ENCODE data around the gene ABCF2. TPM values are rescaled to one million over a fixed set of nuclear protein-coding genes. Genes with fewer than 3 reads are reported as not detected.
A peak's percentile ranks its signal among the peaks of the same experiment; 100 is the strongest.

Gene ABCF2
- total RNA-seq, 1 donor from 2014 or later = 23.3 TPM

GRCh38 chr7:151173386-151174245 is 53.4 kb downstream of the ABCF2 start:
- TF ChIP-seq CTCF (IDR thresholded peaks at IDR 0.05) = no peak
- Histone ChIP-seq H3K9me3 (no peaks in the 10 kb centered on the region), H3K4me1 (no peaks in the 10 kb centered on the region), H3K4me3 (no peak overlapping the region), H3K27me3 (ENCODE audit: low read depth) (peaks cover 56% of the 10 kb centered on the region), H3K27ac (no peak overlapping the region), H3K36me3 (no peaks in the 10 kb centered on the region)
- DNase-seq = no peak
- intact Hi-C loops (cut with DNase I) = no loop called here
- no peak for ATAC-seq

GRCh38 chr7:151172273-151173141 is 54.5 kb downstream of the ABCF2 start:
- H3K27me3 ChIP-seq (ENCODE audit: low read depth) = peaks cover 67% of the 10 kb centered on the region
- intact Hi-C loops (cut with DNase I) = no loop called here
- H3K27ac ChIP-seq = no peak overlapping the region
- ATAC-seq (peak; percentile 87 to 94), DNase-seq (peak; percentile 88)
- no peaks in the 10 kb centered on the region for H3K9me3 ChIP-seq
- TF ChIP-seq CTCF (IDR thresholded peaks at IDR 0.05) = peak; percentile 100
- H3K36me3 ChIP-seq = no peaks in the 10 kb centered on the region
- peaks cover 9% of the 10 kb centered on the region for H3K4me1 ChIP-seq
- no peak overlapping the region for H3K4me3 ChIP-seq

- no peaks in the 10 kb centered on the region for H3K36me3 ChIP-seq
- H3K27me3 ChIP-seq (ENCODE audit: low read depth) = peaks cover 75% of the 10 kb centered on the region
- intact Hi-C loops (cut with DNase I) = no loop called here
- ATAC-seq (no peak), DNase-seq (no peak)
- H3K9me3 ChIP-seq = no peaks in the 10 kb centered on the region
- no peak overlapping the region for H3K27ac ChIP-seq
- H3K4me1 ChIP-seq = peaks cover 19% of the 10 kb centered on the region
- TF ChIP-seq CTCF (IDR thresholded peaks at IDR 0.05) = no peak
- H3K4me3 ChIP-seq = no peak overlapping the region
Measured at GRCh38 chr7:151168787-151169162, 58.2 kb downstream of the ABCF2 start.

GRCh38 chr7:151168003-151168786 is 58.8 kb downstream of the ABCF2 start:
- intact Hi-C loops (cut with DNase I) = no loop called here
- ATAC-seq = peak; percentile 80 to 81
- H3K27ac ChIP-seq = no peak overlapping the region
- no peaks in the 10 kb centered on the region for H3K9me3 ChIP-seq
- peaks cover 19% of the 10 kb centered on the region for H3K4me1 ChIP-seq
- DNase-seq = peak; percentile 54
- peak overlapping the region; percentile 52 for H3K4me3 ChIP-seq
- H3K36me3 ChIP-seq = no peaks in the 10 kb centered on the region
- peaks cover 70% of the 10 kb centered on the region for H3K27me3 ChIP-seq (ENCODE audit: low read depth)
- peak; percentile 66 for TF ChIP-seq CTCF (IDR thresholded peaks at IDR 0.05)
